GM12873 (cell line): ENCODE results near the gene KCNG4.

Source experiments
- TF ChIP-seq, protein P1 (sequence below): IDR thresholded peaks from 2 replicates; pipeline ENCODE4 v1.5.1; 2012; ENCODE audit warnings: low read depth, mild to moderate bottlenecking, moderate library complexity, low read length, control low read depth; ENCODE audit not compliant: insufficient read depth; ENCODE audit errors: missing control alignments

The KCNG4 gene

DNA sequence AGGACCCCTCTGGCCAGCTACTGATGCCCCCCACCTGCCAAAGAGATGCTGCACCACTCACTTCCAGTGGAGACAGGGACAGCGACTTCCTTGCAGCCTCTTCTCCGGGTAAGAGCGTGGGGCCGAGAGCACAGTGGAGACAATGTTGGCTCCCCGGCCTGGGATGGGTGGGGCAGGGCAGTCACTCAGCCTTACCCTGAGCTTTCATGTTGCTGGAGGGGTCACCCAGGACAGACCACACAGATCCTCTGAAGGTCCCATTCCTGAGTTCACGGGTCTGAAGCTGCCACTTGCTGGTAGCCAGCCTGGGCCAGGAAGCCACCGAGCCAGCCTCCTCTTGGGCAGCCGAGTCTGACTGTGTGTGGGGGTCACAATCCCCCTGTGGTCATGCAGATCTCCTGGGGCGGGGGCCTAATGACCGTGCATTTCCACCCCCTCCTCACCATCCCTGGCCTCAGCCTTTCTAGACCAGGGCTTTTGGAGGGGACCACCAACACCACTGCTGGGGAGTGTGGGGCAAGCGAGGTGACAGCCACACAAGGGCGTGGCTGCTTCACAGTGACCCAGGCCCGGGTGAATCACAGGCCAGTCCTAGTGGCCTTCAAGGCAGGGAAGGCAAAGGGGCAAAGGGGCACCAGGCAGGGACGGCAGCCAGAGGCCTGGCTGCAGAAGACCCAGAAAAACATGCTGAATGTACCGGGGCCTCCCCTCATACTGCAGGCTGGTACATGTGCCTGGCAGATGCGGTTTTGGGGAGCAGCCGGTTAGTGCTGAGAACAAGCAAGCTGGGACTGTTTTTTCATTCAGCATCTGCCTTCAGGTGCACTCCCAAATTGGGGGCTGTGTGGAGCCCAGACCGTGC, 63.4 kb downstream of the KCNG4 start:
- TF ChIP-seq, protein P1, sequence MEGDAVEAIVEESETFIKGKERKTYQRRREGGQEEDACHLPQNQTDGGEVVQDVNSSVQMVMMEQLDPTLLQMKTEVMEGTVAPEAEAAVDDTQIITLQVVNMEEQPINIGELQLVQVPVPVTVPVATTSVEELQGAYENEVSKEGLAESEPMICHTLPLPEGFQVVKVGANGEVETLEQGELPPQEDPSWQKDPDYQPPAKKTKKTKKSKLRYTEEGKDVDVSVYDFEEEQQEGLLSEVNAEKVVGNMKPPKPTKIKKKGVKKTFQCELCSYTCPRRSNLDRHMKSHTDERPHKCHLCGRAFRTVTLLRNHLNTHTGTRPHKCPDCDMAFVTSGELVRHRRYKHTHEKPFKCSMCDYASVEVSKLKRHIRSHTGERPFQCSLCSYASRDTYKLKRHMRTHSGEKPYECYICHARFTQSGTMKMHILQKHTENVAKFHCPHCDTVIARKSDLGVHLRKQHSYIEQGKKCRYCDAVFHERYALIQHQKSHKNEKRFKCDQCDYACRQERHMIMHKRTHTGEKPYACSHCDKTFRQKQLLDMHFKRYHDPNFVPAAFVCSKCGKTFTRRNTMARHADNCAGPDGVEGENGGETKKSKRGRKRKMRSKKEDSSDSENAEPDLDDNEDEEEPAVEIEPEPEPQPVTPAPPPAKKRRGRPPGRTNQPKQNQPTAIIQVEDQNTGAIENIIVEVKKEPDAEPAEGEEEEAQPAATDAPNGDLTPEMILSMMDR, result no peak

DNA sequence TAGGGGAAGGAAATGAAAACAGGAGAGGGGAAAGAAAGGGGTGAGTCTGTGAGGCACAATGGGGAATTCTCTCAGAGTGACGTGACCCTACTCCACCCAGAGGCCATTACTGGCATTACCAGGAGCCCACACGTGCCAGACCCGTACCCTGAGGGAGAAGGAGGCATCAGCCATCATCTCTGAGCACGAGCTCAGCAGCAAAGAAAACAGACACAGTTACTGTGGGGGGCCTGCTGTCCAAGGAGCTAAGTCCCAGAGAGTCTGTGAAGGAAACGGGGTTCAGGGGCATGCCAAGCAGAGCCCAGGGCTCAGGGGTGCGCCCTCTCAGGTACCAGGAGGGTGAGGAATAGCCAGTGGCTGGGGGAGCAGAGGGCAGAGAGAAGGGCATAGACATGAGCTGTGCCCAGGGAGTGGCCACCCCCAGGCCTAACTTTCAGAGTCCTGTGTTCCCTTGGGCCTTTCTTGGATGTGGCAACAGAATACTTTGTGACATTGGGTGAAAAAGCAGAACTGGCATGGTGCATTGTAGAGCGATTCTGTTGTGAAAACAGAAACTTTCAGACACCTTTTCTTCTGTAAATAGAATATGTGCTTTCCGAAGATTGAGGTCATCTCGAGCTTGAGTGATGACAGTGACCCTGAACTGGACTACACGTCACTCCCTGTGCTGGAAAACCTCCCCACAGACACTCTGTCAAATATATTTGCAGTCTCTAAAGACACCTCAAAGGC, 64.3 kb downstream of the KCNG4 start:
- TF ChIP-seq, protein P1, result peak; percentile 75

DNA sequence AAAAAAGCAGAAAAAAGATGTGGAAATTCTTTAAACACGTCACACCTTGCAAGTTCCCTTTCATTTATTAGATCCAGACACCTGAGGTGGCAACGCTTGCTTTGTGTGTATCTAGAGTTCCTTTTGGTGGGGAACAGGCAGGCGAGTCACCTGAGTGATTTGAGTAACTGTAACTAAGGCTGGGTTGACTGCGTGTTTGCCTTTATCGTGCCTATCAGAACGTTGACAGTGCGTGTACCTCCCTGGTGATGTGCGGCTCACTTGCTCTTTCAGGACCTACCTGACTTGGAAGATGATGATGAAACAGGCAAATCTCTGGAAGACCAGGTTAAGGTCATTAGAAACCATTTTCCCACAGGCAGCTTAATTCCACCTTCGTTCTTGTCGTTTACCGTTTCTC, 65.4 kb downstream of the KCNG4 start:
- TF ChIP-seq, protein P1, result no peak

DNA sequence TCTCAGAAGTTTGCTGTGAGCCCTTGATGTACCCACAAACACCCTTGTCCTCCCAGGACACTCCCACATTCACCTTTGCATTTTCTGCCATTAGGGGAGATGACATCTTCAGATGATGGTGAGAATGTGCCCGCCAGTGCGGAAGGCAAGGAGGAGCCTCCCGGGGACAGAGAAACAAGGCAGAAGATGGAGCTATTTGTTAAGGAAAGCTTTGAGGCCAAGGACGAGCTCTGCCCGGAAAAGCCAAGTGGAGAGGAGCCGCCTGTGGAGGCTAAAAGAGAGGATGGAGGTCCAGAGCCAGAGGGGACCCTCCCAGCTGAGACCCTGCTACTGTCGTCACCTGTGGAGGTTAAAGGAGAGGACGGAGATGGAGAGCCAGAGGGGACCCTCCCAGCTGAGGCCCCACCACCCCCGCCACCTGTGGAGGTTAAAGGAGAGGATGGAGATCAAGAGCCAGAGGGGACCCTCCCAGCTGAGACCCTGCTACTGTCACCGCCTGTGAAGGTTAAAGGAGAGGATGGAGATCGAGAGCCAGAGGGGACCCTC, 70.0 kb downstream of the KCNG4 start:
- TF ChIP-seq, protein P1, result no peak
